Activated CD4-positive, alpha-beta memory T cell treated with anti-CD3 and anti-CD28 coated beads for 36 hours (primary cell): ENCODE measurements around the gene LZTFL1. TPM values are rescaled to one million over a fixed set of nuclear protein-coding genes. Genes with fewer than 3 reads are reported as not detected.

Experiments used
- CTCF ChIA-PET: fragments of 350-600 bp; sonication (Branson Sonifier 250); formaldehyde crosslinking; loops from one replicate; lab custom pipeline; 2021; ENCODE audit warnings: antibody characterized with exemption, inconsistent platforms; lab: Charles Lee
- POLR2A ChIA-PET: fragments of 350-600 bp; sonication (Branson Sonifier 250); formaldehyde crosslinking; loops from one replicate; lab custom pipeline; 2021; ENCODE audit warnings: antibody characterized with exemption; lab: Charles Lee
- DNase-seq: peaks from one replicate; pipeline ENCODE4 v3.0.0-alpha.2; 2020
- H3K27ac Mint-ChIP-seq: one replicate; pipeline ENCODE4 v1.8.0; 2021; ENCODE audit warnings: mixed read lengths
- H3K27me3 Mint-ChIP-seq: one replicate; pipeline ENCODE4 v1.8.0; 2021; ENCODE audit warnings: mixed read lengths
- H3K36me3 Mint-ChIP-seq: one replicate; pipeline ENCODE4 v1.8.0; 2021; ENCODE audit warnings: mixed read lengths
- H3K4me1 Mint-ChIP-seq: one replicate; pipeline ENCODE4 v1.8.0; 2021; ENCODE audit warnings: low read depth, mixed read lengths
- H3K4me3 Mint-ChIP-seq: one replicate; pipeline ENCODE4 v1.8.0; 2021; ENCODE audit warnings: mild to moderate bottlenecking, mixed read lengths
- H3K9me3 Mint-ChIP-seq: one replicate; pipeline ENCODE4 v1.8.0; 2021; ENCODE audit warnings: mixed read lengths
- intact Hi-C: fragments of 100-400 bp; cut with micrococcal nuclease; formaldehyde crosslinking; loops from one replicate; pipeline ENCODE4 v1.15.1; 2023
- total RNA-seq, 2 experiments: library from RNA; stranded (reverse); gene quantifications; one replicate each; pipeline ENCODE4 v1.2.3, GENCODE V29; 2021

The LZTFL1 gene
- total RNA-seq, 2 experiments from 2014 or later, result 3.9 to 6.4 TPM

- Mint-ChIP-seq H3K27me3 (peaks cover 9% of the 10 kb centered on the region), H3K27ac (no peak overlapping the region), H3K9me3 (no peaks in the 10 kb centered on the region), H3K4me3 (no peak overlapping the region), H3K36me3 (no peaks in the 10 kb centered on the region), H3K4me1 (peaks cover 6% of the 10 kb centered on the region)
- intact Hi-C loops, result no loop called here
- DNase-seq, result no peak
- POLR2A ChIA-PET, result no interaction called here
- CTCF ChIA-PET, result no interaction called here
These were observed 38.5 kb downstream of the LZTFL1 start for GRCh38 chr3:45803252-45803935.

GRCh38 chr3:45802146-45802545 is 39.8 kb downstream of the LZTFL1 start:
- Mint-ChIP-seq H3K9me3 (no peaks in the 10 kb centered on the region), H3K4me3 (no peak overlapping the region), H3K27me3 (peaks cover 18% of the 10 kb centered on the region), H3K27ac (no peak overlapping the region), H3K36me3 (no peaks in the 10 kb centered on the region), H3K4me1 (peaks cover 6% of the 10 kb centered on the region)
- POLR2A ChIA-PET, result no interaction called here
- DNase-seq, result no peak
- CTCF ChIA-PET, result no interaction called here
- intact Hi-C loops, result no loop called here

GRCh38 chr3:45800611-45801010 is 41.3 kb downstream of the LZTFL1 start:
- H3K4me3 Mint-ChIP-seq, result no peak overlapping the region
- peaks cover 2% of the 10 kb centered on the region for H3K4me1 Mint-ChIP-seq
- H3K36me3 Mint-ChIP-seq, result no peaks in the 10 kb centered on the region
- no peaks in the 10 kb centered on the region for H3K9me3 Mint-ChIP-seq
- POLR2A ChIA-PET, result no interaction called here
- no peak overlapping the region for H3K27ac Mint-ChIP-seq
- intact Hi-C loops, result no loop called here
- DNase-seq, result no peak
- CTCF ChIA-PET, result no interaction called here
- peaks cover 26% of the 10 kb centered on the region for H3K27me3 Mint-ChIP-seq

- no peaks in the 10 kb centered on the region for H3K9me3 Mint-ChIP-seq
- POLR2A ChIA-PET, result interaction anchor here (0.7 kb wide), 1 partner anchor 111 kb away, joined by 4 read pairs; no protein-coding TSS in a partner anchor
- CTCF ChIA-PET, result no interaction called here
- no peak for DNase-seq
- H3K27ac Mint-ChIP-seq, result no peak overlapping the region
- intact Hi-C loops, result no loop called here
- peaks cover 6% of the 10 kb centered on the region for H3K4me1 Mint-ChIP-seq
- peaks cover 36% of the 10 kb centered on the region for H3K27me3 Mint-ChIP-seq
- no peaks in the 10 kb centered on the region for H3K36me3 Mint-ChIP-seq
- no peak overlapping the region for H3K4me3 Mint-ChIP-seq
These were observed 42.3 kb downstream of the LZTFL1 start for GRCh38 chr3:45799586-45799985.

- DNase-seq, result no peak
- POLR2A ChIA-PET, result no interaction called here
- H3K27ac Mint-ChIP-seq, result no peak overlapping the region
- CTCF ChIA-PET, result no interaction called here
- peaks cover 49% of the 10 kb centered on the region for H3K27me3 Mint-ChIP-seq
- intact Hi-C loops, result no loop called here
- no peak overlapping the region for H3K4me3 Mint-ChIP-seq
- no peaks in the 10 kb centered on the region for H3K36me3 Mint-ChIP-seq
- peaks cover 6% of the 10 kb centered on the region for H3K4me1 Mint-ChIP-seq
- H3K9me3 Mint-ChIP-seq, result no peaks in the 10 kb centered on the region
These were observed 43.9 kb downstream of the LZTFL1 start for GRCh38 chr3:45798034-45798433.

- Mint-ChIP-seq H3K27ac (no peak overlapping the region), H3K4me3 (peak overlapping the region; percentile 18), H3K4me1 (peaks cover 6% of the 10 kb centered on the region), H3K36me3 (no peaks in the 10 kb centered on the region), H3K27me3 (peaks cover 49% of the 10 kb centered on the region), H3K9me3 (no peaks in the 10 kb centered on the region)
- ChIA-PET CTCF (no interaction called here), POLR2A (no interaction called here)
- intact Hi-C loops, result no loop called here
- no peak for DNase-seq
These were observed 44.8 kb downstream of the LZTFL1 start for GRCh38 chr3:45796902-45797637.

GRCh38 chr3:45795882-45796765 is 45.8 kb downstream of the LZTFL1 start, which contains the start of gene SLC6A20:
Gene SLC6A20 (minus strand): TSS chr3:45796536. CDS start chr3:45796419, 117 bp downstream.
- POLR2A ChIA-PET, result no interaction called here
- Mint-ChIP-seq H3K27me3 (peaks cover 49% of the 10 kb centered on the region), H3K27ac (no peak within 1 kb of the TSS), H3K36me3 (no peaks in the 10 kb centered on the region), H3K4me3 (peak within 1 kb of the TSS; percentile 50), H3K9me3 (no peaks in the 10 kb centered on the region), H3K4me1 (peaks cover 6% of the 10 kb centered on the region)
- intact Hi-C loops, result no loop called here
- peak; percentile 25 for DNase-seq
- CTCF ChIA-PET, result no interaction called here

- intact Hi-C loops, result no loop called here
- ChIA-PET POLR2A (no interaction called here), CTCF (interaction anchor here (1.4 kb wide), 1 partner anchor 133 kb away, joined by 3 read pairs; no protein-coding TSS in a partner anchor)
- peaks cover 54% of the 10 kb centered on the region for H3K27me3 Mint-ChIP-seq
- H3K9me3 Mint-ChIP-seq, result peaks cover 4% of the 10 kb centered on the region
- no peaks in the 10 kb centered on the region for H3K36me3 Mint-ChIP-seq
- H3K27ac Mint-ChIP-seq, result no peak overlapping the region
- peak overlapping the region; percentile 50 for H3K4me3 Mint-ChIP-seq
- H3K4me1 Mint-ChIP-seq, result peaks cover 6% of the 10 kb centered on the region
- DNase-seq, result no peak
These were observed 46.4 kb downstream of the LZTFL1 start for GRCh38 chr3:45795509-45795881.

- H3K27me3 Mint-ChIP-seq, result peaks cover 54% of the 10 kb centered on the region
- H3K36me3 Mint-ChIP-seq, result peaks cover 3% of the 10 kb centered on the region
- no peak for DNase-seq
- peaks cover 6% of the 10 kb centered on the region for H3K4me1 Mint-ChIP-seq
- ChIA-PET CTCF (interaction anchor here (0.8 to 1.4 kb wide), 2 partner anchors 79 to 134 kb away, joined by 3 read pairs; no protein-coding TSS in a partner anchor), POLR2A (no interaction called here)
- intact Hi-C loops, result no loop called here
- peaks cover 10% of the 10 kb centered on the region for H3K9me3 Mint-ChIP-seq
- no peak overlapping the region for H3K4me3 Mint-ChIP-seq
- no peak overlapping the region for H3K27ac Mint-ChIP-seq
These were observed 47.3 kb downstream of the LZTFL1 start for GRCh38 chr3:45794660-45795059.

- Mint-ChIP-seq H3K27ac (no peak overlapping the region), H3K4me3 (no peak overlapping the region), H3K4me1 (peaks cover 6% of the 10 kb centered on the region), H3K9me3 (peaks cover 12% of the 10 kb centered on the region), H3K27me3 (peaks cover 54% of the 10 kb centered on the region), H3K36me3 (peaks cover 3% of the 10 kb centered on the region)
- POLR2A ChIA-PET, result no interaction called here
- CTCF ChIA-PET, result interaction anchor here (0.8 to 1.4 kb wide), 2 partner anchors 79 to 135 kb away, joined by 3 read pairs; no protein-coding TSS in a partner anchor
- intact Hi-C loops, result no loop called here
- no peak for DNase-seq
These were observed 47.8 kb downstream of the LZTFL1 start for GRCh38 chr3:45794177-45794560.

GRCh38 chr3:45793482-45794176 is 48.3 kb downstream of the LZTFL1 start:
- CTCF ChIA-PET, result no interaction called here

More at GRCh38 chr3:45793482-45794176, 48.3 kb downstream of the LZTFL1 start:
- peaks cover 48% of the 10 kb centered on the region for H3K27me3 Mint-ChIP-seq
- H3K4me1 Mint-ChIP-seq, result peaks cover 6% of the 10 kb centered on the region
- intact Hi-C loops, result no loop called here
- H3K9me3 Mint-ChIP-seq, result peaks cover 16% of the 10 kb centered on the region
- POLR2A ChIA-PET, result no interaction called here
- no peak overlapping the region for H3K4me3 Mint-ChIP-seq
- H3K36me3 Mint-ChIP-seq, result peaks cover 3% of the 10 kb centered on the region
- H3K27ac Mint-ChIP-seq, result no peak overlapping the region
- DNase-seq, result no peak
